HepG2 (cell line): ENCODE data around the gene TM4SF5. TPM values are rescaled to one million over a fixed set of nuclear protein-coding genes. Genes with fewer than 3 reads are reported as not detected.
A peak's percentile ranks its signal among the peaks of the same experiment; 100 is the strongest.

Source experiments
- AHR ChIP-seq: IDR thresholded peaks from 2 replicates; pipeline ENCODE4 v1.6.1; 2018; ENCODE audit warnings: missing genetic modification reagents, missing compliant biosample characterization
- ATF5 ChIP-seq: sonication (generic); formaldehyde crosslinking; IDR thresholded peaks from 2 replicates; pipeline ENCODE4 v1.4.0; 2020; ENCODE audit warnings: mild to moderate bottlenecking, low read depth, missing genetic modification reagents
- E2F1 ChIP-seq: sonication (generic); formaldehyde crosslinking; IDR thresholded peaks from 2 replicates; pipeline ENCODE4 v1.5.0; 2020; ENCODE audit warnings: missing genetic modification reagents
- E2F2 ChIP-seq: sonication (generic); formaldehyde crosslinking; IDR thresholded peaks from 2 replicates; pipeline ENCODE4 v1.4.0; 2020; ENCODE audit warnings: missing genetic modification reagents, borderline replicate concordance
- E2F5 ChIP-seq: sonication (generic); formaldehyde crosslinking; conservative IDR thresholded peaks from 2 replicates; pipeline ENCODE4 v1.4.0; 2020; ENCODE audit warnings: missing genetic modification reagents
- GFI1 ChIP-seq: sonication (generic); formaldehyde crosslinking; IDR thresholded peaks from 2 replicates; pipeline ENCODE4 v1.5.0; 2020; ENCODE audit warnings: missing genetic modification reagents, mild to moderate bottlenecking, borderline replicate concordance
- KDM1A ChIP-seq: IDR thresholded peaks from 2 replicates; pipeline ENCODE4 v1.6.1; 2016; ENCODE audit warnings: missing compliant biosample characterization
- NFIC ChIP-seq: IDR thresholded peaks from 2 replicates; pipeline ENCODE4 v1.6.1; 2012; ENCODE audit warnings: mild to moderate bottlenecking, low read length, inconsistent platforms
- PAWR ChIP-seq: sonication (generic); formaldehyde crosslinking; IDR thresholded peaks from 2 replicates; pipeline ENCODE4 v1.4.0; 2020; ENCODE audit warnings: missing genetic modification reagents, mild to moderate bottlenecking, borderline replicate concordance
- PHF20 ChIP-seq: sonication (generic); formaldehyde crosslinking; IDR thresholded peaks from 2 replicates; pipeline ENCODE4 v1.5.0; 2020; ENCODE audit warnings: mild to moderate bottlenecking, missing genetic modification reagents
- RFX5 ChIP-seq: IDR thresholded peaks from 2 replicates; pipeline ENCODE4 v1.6.1; 2011; ENCODE audit warnings: low read depth, low read length, improper control_type of control experiment
- SETDB1 ChIP-seq: sonication (generic); formaldehyde crosslinking; IDR thresholded peaks from 2 replicates; pipeline ENCODE4 v1.5.1; 2020; ENCODE audit warnings: missing genetic modification reagents, mild to moderate bottlenecking, borderline replicate concordance
- THAP8 ChIP-seq: sonication (generic); formaldehyde crosslinking; IDR thresholded peaks from 2 replicates; pipeline ENCODE4 v1.5.1; 2020; ENCODE audit warnings: missing genetic modification reagents, mild to moderate bottlenecking, borderline replicate concordance
- YY1 ChIP-seq: IDR thresholded peaks from 2 replicates; pipeline ENCODE4 v1.6.1; 2011; ENCODE audit warnings: low read length, low read depth, moderate library complexity, mild to moderate bottlenecking; ENCODE audit not compliant: insufficient read depth, insufficient replicate concordance
- ZFP36L1 ChIP-seq: sonication (generic); formaldehyde crosslinking; IDR thresholded peaks from 2 replicates; pipeline ENCODE4 v1.8.0; 2022; ENCODE audit warnings: mild to moderate bottlenecking, missing genetic modification reagents, moderate library complexity
- ZNF142 ChIP-seq: sonication (generic); formaldehyde crosslinking; IDR thresholded peaks from 2 replicates; pipeline ENCODE4 v1.4.0; 2020; ENCODE audit warnings: missing genetic modification reagents
- ZNF333 ChIP-seq: sonication (generic); formaldehyde crosslinking; IDR thresholded peaks from 2 replicates; pipeline ENCODE4 v1.4.0; 2020; ENCODE audit warnings: mild to moderate bottlenecking, missing genetic modification reagents, borderline replicate concordance
- ZNF577 ChIP-seq: sonication (generic); formaldehyde crosslinking; IDR thresholded peaks from 2 replicates; pipeline ENCODE4 v1.4.0; 2020; ENCODE audit warnings: mild to moderate bottlenecking, low read depth, missing genetic modification reagents, borderline replicate concordance
- polyA plus RNA-seq, 8 experiments: library from polyadenylated mRNA; depleted of rRNA in 3 of 8; stranded (reverse) in 7 of 8; unstranded in 1 of 8; fragments of >200 nt; fragmentation: Illumina TruSeq in 4 of 8; extraction: Trizol in 4 of 8; gene quantifications; 2 replicates each; pipeline versions ENCODE4 v1.2.1 to v1.2.3, GENCODE V29; 2011 to 2016; ENCODE audit warnings: low read depth in 4 of 8, missing spikeins in 1 of 8, mixed read lengths in 1 of 8; ENCODE audit not compliant: insufficient read depth in 1 of 8
- total RNA-seq, 5 experiments: library from RNA; depleted of rRNA; stranded (reverse); fragments of >200 nt; fragmentation: Illumina TruSeq; extraction: Trizol; gene quantifications; 2 replicates each; pipeline ENCODE4 v1.2.3, GENCODE V29; 2016; ENCODE audit warnings: low read depth in 1 of 5

The TM4SF5 gene
- total and polyA plus RNA-seq, 2 of the 13 experiments (the other 11 are each of a cell fraction or from before 2014, with no cell fraction given), result 30.1 to 126 TPM

- TF ChIP-seq GFI1 (CRISPR knock-in tag) (no peak), NFIC (no peak), PAWR (no peak), THAP8 (CRISPR knock-in tag) (no peak), ATF5 (CRISPR knock-in tag) (no peak), ZFP36L1 (CRISPR knock-in tag) (no peak), ZNF333 (CRISPR knock-in tag) (no peak), ZNF142 (no peak), SETDB1 (CRISPR knock-in tag) (no peak), RFX5 (no peak), E2F1 (no peak; the same call in 1 of the 2 replicates), KDM1A (CRISPR knock-in tag) (peak; percentile 94), E2F2 (no peak), YY1 (no peak), ZNF577 (CRISPR knock-in tag) (no peak), AHR (CRISPR knock-in tag) (peak; percentile 92), PHF20 (CRISPR knock-in tag) (no peak), E2F5 (CRISPR knock-in tag) (no peak)
Measured at GRCh38 chr17:4777969-4778760, 6.5 kb downstream of the TM4SF5 start (continued).
